SK-N-SH treated with all-trans-retinoic acid at 6 μM for 48 hours (cell line): ENCODE results near the gene KIF20A.

Source experiments
- BACH2 ChIP-seq: fragments of 250-450 bp; sonication (Bioruptor Pico); IDR thresholded peaks from 2 replicates; pipeline ENCODE4 v1.9.0; 2021; ENCODE audit warnings: mild to moderate bottlenecking, borderline replicate concordance
- ISL1 ChIP-seq: fragments of 250-450 bp; sonication (Bioruptor Pico); IDR thresholded peaks from 2 replicates; pipeline ENCODE4 v2.1.2; 2022; ENCODE audit warnings: mild to moderate bottlenecking, moderate library complexity
- TCF4 ChIP-seq: fragments of 250-450 bp; sonication (Bioruptor Pico); IDR thresholded peaks from 2 replicates; pipeline ENCODE4 v1.8.0; 2021; ENCODE audit warnings: mild to moderate bottlenecking, moderate library complexity, borderline replicate concordance
- ZFP3 ChIP-seq: fragments of 250-450 bp; sonication (Bioruptor Pico); IDR thresholded peaks from 2 replicates; pipeline ENCODE4 v1.5.0; 2020; ENCODE audit warnings: mild to moderate bottlenecking, moderate library complexity
- ZNF565 ChIP-seq: fragments of 450-650 bp; formaldehyde crosslinking; conservative IDR thresholded peaks from 2 replicates; pipeline ENCODE4 v1.5.0; 2020; ENCODE audit warnings: low read depth, mild to moderate bottlenecking, moderate library complexity
- TF ChIP-seq, protein P1 (sequence below): fragments of 250-450 bp; sonication (Bioruptor Pico); IDR thresholded peaks from 2 replicates; pipeline ENCODE4 v1.5.0; 2020; ENCODE audit warnings: mild to moderate bottlenecking, moderate library complexity
- TF ChIP-seq, protein P2 (sequence below): fragments of 250-450 bp; sonication (Bioruptor Pico); IDR thresholded peaks from 2 replicates; pipeline ENCODE4 v1.5.1; 2020; ENCODE audit warnings: low read depth, mild to moderate bottlenecking, moderate library complexity
- TF ChIP-seq, protein P3 (sequence below): fragments of 250-450 bp; sonication (Bioruptor Pico); IDR thresholded peaks from 2 replicates; pipeline ENCODE4 v1.8.0; 2020; ENCODE audit warnings: mild to moderate bottlenecking, moderate library complexity, borderline replicate concordance

DNA sequence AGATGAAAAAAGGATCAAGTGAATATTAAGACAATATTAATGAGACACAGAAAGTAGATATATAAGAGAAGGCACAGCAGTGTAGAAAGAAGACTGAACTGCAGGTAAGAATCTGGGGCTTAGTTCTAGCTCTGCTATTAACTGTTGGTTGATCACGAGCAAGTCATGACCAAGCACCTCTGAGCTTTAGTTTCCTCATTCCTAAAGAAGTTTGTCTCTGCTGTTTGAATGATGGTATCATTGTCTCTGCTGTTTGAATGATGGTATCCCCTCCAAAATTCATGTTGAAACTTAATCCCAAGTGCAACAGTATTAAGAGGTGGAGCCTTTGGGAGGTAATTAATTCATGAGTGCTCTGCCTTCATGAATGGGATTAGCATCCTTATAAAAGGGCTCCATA lies 37.2 kb upstream of the KIF20A start:
- TF ChIP-seq, protein P1, sequence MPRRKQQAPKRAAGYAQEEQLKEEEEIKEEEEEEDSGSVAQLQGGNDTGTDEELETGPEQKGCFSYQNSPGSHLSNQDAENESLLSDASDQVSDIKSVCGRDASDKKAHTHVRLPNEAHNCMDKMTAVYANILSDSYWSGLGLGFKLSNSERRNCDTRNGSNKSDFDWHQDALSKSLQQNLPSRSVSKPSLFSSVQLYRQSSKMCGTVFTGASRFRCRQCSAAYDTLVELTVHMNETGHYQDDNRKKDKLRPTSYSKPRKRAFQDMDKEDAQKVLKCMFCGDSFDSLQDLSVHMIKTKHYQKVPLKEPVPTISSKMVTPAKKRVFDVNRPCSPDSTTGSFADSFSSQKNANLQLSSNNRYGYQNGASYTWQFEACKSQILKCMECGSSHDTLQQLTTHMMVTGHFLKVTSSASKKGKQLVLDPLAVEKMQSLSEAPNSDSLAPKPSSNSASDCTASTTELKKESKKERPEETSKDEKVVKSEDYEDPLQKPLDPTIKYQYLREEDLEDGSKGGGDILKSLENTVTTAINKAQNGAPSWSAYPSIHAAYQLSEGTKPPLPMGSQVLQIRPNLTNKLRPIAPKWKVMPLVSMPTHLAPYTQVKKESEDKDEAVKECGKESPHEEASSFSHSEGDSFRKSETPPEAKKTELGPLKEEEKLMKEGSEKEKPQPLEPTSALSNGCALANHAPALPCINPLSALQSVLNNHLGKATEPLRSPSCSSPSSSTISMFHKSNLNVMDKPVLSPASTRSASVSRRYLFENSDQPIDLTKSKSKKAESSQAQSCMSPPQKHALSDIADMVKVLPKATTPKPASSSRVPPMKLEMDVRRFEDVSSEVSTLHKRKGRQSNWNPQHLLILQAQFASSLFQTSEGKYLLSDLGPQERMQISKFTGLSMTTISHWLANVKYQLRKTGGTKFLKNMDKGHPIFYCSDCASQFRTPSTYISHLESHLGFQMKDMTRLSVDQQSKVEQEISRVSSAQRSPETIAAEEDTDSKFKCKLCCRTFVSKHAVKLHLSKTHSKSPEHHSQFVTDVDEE = no peak
- no peak for TF ChIP-seq TCF4 (CRISPR knock-in tag)
- no peak for TF ChIP-seq ISL1 (CRISPR knock-in tag)
- TF ChIP-seq ZFP3 (CRISPR knock-in tag) = no peak
- TF ChIP-seq BACH2 (CRISPR knock-in tag) = no peak
- TF ChIP-seq, protein P2, sequence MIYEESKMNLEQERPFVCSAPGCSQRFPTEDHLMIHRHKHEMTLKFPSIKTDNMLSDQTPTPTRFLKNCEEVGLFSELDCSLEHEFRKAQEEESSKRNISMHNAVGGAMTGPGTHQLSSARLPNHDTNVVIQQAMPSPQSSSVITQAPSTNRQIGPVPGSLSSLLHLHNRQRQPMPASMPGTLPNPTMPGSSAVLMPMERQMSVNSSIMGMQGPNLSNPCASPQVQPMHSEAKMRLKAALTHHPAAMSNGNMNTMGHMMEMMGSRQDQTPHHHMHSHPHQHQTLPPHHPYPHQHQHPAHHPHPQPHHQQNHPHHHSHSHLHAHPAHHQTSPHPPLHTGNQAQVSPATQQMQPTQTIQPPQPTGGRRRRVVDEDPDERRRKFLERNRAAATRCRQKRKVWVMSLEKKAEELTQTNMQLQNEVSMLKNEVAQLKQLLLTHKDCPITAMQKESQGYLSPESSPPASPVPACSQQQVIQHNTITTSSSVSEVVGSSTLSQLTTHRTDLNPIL (CRISPR knock-in tag) = no peak
- TF ChIP-seq, protein P3, sequence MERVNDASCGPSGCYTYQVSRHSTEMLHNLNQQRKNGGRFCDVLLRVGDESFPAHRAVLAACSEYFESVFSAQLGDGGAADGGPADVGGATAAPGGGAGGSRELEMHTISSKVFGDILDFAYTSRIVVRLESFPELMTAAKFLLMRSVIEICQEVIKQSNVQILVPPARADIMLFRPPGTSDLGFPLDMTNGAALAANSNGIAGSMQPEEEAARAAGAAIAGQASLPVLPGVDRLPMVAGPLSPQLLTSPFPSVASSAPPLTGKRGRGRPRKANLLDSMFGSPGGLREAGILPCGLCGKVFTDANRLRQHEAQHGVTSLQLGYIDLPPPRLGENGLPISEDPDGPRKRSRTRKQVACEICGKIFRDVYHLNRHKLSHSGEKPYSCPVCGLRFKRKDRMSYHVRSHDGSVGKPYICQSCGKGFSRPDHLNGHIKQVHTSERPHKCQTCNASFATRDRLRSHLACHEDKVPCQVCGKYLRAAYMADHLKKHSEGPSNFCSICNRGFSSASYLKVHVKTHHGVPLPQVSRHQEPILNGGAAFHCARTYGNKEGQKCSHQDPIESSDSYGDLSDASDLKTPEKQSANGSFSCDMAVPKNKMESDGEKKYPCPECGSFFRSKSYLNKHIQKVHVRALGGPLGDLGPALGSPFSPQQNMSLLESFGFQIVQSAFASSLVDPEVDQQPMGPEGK (CRISPR knock-in tag) = no peak
- TF ChIP-seq ZNF565 (CRISPR knock-in tag) = no peak
